HUES48 (cell line): Measurements from ENCODE around the gene ICAM5.
A peak's percentile ranks its signal among the peaks of the same experiment; 100 is the strongest.

ENCODE experiments used
- H3K27ac ChIP-seq: one replicate; pipeline ENCODE4 v1.7.0; 2013; ENCODE audit warnings: low read depth, low read length, inconsistent platforms
- H3K27me3 ChIP-seq: 2 replicates; pipeline ENCODE4 v1.6.1; 2013; ENCODE audit warnings: mild to moderate bottlenecking, low read length; ENCODE audit not compliant: control insufficient read depth, insufficient read depth
- H3K36me3 ChIP-seq: 2 replicates; pipeline ENCODE4 v1.6.1; 2013; ENCODE audit warnings: low read length; ENCODE audit not compliant: control insufficient read depth, insufficient read depth
- H3K4me1 ChIP-seq: 2 replicates; pipeline ENCODE4 v1.6.1; 2013; ENCODE audit warnings: mild to moderate bottlenecking, low read length; ENCODE audit not compliant: control insufficient read depth, insufficient read depth
- H3K4me3 ChIP-seq: 2 replicates; pipeline ENCODE4 v1.5.1; 2013; ENCODE audit warnings: mild to moderate bottlenecking, low read depth, low read length
- H3K9ac ChIP-seq: 2 replicates; pipeline ENCODE4 v1.6.1; 2013; ENCODE audit warnings: mild to moderate bottlenecking, low read depth, low read length, moderate library complexity
- H3K9me3 ChIP-seq: 2 replicates; pipeline ENCODE4 v1.6.1; 2013; ENCODE audit warnings: low read length; ENCODE audit not compliant: control insufficient read depth, insufficient read depth

Gene ICAM5

GRCh38 chr19:10339380-10339960 lies 49.7 kb downstream of the ICAM5 start, which contains the start of gene ICAM3:
Gene ICAM3, minus strand, starts transcription at chr19:10339624. Its CDS starts 10 bp downstream, at chr19:10339614.
- Histone ChIP-seq H3K4me3 (no peak within 1 kb of the TSS), H3K4me1 (peaks cover 15% of the 10 kb centered on the region; the same call in 1 of the 2 replicates), H3K9ac (peak within 1 kb of the TSS; percentile 34), H3K9me3 (no peaks in the 10 kb centered on the region), H3K36me3 (no peaks in the 10 kb centered on the region), H3K27me3 (peaks cover 2% of the 10 kb centered on the region; the same call in 1 of the 2 replicates), H3K27ac (no peak within 1 kb of the TSS)

GRCh38 chr19:10339977-10340376 lies 50.2 kb downstream of the ICAM5 start:
- no peak overlapping the region for H3K4me3 ChIP-seq
- H3K36me3 ChIP-seq = no peaks in the 10 kb centered on the region
- H3K4me1 ChIP-seq = peaks cover 14% of the 10 kb centered on the region; the same call in 1 of the 2 replicates
- H3K27ac ChIP-seq = no peak overlapping the region
- H3K9ac ChIP-seq = no peak overlapping the region
- no peaks in the 10 kb centered on the region for H3K9me3 ChIP-seq
- H3K27me3 ChIP-seq = no peaks in the 10 kb centered on the region

- Histone ChIP-seq H3K27ac (no peak overlapping the region), H3K36me3 (no peaks in the 10 kb centered on the region), H3K9ac (no peak overlapping the region), H3K4me3 (no peak overlapping the region), H3K27me3 (no peaks in the 10 kb centered on the region), H3K4me1 (peaks cover 10% of the 10 kb centered on the region; the same call in 1 of the 2 replicates), H3K9me3 (no peaks in the 10 kb centered on the region)
Observed at GRCh38 chr19:10343495-10343894, 53.7 kb downstream of the ICAM5 start.

GRCh38 chr19:10344780-10345179 lies 55.0 kb downstream of the ICAM5 start:
- Histone ChIP-seq H3K9me3 (no peaks in the 10 kb centered on the region), H3K4me1 (no peaks in the 10 kb centered on the region), H3K4me3 (no peak overlapping the region), H3K36me3 (peaks cover 2% of the 10 kb centered on the region), H3K27me3 (no peaks in the 10 kb centered on the region), H3K9ac (no peak overlapping the region), H3K27ac (no peak overlapping the region)
